ENCODE measurements around the gene SPATS2.

DNA sequence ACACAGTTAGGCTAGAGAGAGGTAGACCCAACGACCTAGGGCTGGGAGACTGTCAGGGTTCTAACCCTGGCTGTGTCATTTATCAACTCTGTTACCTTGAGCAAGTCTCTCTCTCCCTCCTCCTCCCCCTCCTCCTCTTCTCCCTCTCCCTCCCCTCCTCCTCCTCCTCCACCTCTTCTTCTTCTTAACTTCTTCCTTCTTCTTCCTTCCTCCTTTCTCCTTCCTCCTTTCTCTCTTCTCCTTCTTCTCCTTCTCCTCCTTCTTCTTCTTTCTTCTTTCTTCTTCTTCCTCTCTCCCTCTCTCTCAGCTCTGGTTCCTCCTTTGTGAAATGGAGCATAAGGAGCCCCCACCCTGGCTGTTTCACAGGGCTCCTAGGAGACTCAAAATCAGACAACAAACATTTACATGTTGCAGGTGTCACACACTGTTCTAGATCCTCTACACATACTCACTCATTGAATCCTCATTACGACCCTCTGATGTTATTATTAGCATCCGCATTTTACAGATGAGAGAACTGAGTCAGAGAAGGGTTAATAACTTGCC, 169.3 kb downstream of the SPATS2 start:
- TF ChIP-seq, protein P1, sequence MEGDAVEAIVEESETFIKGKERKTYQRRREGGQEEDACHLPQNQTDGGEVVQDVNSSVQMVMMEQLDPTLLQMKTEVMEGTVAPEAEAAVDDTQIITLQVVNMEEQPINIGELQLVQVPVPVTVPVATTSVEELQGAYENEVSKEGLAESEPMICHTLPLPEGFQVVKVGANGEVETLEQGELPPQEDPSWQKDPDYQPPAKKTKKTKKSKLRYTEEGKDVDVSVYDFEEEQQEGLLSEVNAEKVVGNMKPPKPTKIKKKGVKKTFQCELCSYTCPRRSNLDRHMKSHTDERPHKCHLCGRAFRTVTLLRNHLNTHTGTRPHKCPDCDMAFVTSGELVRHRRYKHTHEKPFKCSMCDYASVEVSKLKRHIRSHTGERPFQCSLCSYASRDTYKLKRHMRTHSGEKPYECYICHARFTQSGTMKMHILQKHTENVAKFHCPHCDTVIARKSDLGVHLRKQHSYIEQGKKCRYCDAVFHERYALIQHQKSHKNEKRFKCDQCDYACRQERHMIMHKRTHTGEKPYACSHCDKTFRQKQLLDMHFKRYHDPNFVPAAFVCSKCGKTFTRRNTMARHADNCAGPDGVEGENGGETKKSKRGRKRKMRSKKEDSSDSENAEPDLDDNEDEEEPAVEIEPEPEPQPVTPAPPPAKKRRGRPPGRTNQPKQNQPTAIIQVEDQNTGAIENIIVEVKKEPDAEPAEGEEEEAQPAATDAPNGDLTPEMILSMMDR (IDR thresholded peaks at IDR 0.05; ENCODE audit: insufficient read depth, low read length, poor library complexity, severe bottlenecking), result no peak
- no peak for TF ChIP-seq EZH2phosphoT487 (conservative IDR thresholded peaks at IDR 0.05; ENCODE audit: low read length)

Measured in SU-DHL-6 (cell line).